Measurements from ENCODE around the gene LMNTD2.

Gene LMNTD2

DNA sequence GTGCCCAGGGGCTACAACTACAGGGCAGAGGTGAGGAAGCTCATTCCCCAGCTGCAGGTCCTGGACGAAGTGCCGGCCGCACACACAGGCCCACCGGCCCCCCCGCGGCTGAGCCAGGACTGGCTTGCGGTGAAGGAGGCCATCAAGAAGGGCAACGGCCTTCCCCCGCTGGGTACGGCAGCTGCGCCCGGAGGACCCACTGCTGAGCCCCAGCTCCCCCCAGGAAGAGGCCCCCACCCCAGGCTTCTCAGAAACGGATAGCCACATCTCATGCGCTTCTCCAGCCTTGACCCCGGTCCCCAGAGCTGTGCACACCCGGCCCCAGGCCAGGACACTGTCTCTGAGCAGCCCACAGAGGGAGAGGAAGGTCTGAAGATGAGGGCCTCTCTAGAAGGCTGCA lies 9.4 kb downstream of the LMNTD2 start:
- no peak for FAIRE-seq

- FAIRE-seq, result no peak
Measured at GRCh38 chr11:550746-551085, 9.8 kb downstream of the LMNTD2 start.

DNA sequence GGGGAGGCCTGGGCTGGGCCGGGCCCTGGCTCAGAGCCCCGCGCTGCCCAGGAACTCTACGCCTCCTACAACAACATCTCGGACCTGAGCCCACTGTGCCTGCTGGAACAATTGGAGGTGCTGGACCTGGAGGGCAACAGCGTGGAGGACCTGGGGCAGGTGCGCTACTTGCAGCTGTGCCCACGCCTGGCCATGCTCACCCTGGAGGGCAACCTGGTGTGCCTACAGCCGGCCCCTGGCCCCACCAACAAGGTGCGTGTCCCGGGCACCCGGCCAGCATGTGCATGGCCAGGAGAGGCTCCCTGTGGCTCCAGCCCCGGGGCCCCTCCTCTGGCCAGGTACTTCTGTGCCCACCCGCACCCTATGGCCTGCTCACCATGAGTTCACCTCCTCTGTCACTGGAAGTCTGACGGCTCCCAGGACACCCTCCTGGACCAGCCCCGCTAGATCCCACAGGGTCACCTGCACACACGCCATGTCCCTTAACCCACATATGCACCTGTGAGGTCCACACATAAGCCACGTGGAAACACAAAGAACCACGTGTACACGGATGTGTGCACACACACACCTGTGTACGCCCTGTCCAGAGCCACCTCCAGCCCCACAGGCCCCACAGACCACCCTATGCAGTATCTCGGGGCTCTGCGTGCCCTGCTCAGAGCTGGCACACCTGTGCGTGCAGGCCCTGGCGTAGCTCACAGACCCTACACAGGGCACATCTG lies 10.4 kb downstream of the LMNTD2 start:
- FAIRE-seq, result no peak

DNA sequence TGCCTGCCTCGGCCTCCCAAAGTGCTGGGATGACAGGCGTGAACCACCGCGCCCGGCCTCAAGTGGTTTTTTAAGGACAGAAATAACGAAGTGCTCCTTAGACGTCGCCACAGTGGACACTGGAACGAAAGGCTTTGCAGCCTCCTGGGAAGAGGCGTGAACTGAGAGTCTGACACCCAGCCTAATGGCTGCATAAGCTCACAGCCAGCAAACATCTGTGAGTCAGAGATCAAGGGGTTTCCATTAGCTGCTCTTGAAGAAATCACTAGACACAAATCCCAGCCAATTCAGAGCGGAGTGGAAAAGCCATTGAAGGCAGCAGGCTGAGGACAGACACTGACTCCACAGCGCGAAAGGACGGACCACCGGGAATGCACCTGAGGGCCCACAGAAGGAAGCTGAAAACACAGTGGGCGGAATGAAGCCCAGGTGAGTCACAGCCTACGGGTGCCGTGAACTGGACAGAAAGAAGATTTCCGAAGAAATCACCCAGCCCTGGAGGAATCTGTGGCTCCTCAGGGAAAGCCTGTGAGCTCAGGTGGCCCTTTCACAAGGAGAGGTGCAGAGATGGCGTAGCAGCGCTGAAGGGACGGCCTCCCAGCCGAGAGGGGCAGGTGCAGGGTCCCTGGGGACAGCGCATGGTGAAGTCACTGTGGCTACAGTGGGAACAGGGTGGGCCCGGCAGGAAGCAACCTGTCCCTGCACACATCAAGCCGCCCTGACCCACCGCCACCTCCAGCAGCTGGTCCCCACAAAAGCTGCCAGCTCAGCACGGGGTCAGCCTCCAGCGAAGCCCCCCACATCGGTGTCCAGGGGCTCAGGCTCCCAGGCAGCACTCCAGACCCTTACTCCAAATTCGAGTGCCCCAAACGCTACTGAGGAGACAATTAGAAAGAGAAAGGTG lies 11.6 kb downstream of the LMNTD2 start:
- FAIRE-seq, result no peak

GRCh38 chr11:545171-545570 lies 15.4 kb downstream of the LMNTD2 start:
- FAIRE-seq, result no peak

GRCh38 chr11:544817-545166 lies 15.7 kb downstream of the LMNTD2 start:
- no peak for FAIRE-seq

DNA sequence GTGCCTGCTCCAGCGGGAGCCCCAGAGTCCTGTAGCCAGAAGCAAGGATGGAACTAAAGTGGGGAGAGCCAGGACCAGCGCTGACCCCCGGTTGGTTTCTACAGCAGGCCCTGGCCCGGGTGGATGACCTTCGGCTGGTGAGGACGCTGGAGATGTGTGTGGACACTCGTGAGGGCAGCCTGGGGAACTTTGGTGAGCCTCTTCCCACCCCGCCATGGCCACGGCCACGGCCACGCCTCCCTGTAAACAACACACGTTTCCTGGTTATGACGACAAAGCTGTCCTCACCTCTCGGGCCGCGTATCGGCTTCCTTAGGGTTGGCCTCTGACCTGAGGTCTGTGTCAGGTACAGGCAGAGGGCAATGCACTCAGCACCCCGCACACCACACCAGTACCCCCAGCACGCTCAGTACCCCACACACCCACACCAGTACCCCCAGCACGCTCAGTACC lies 19.1 kb downstream of the LMNTD2 start:
- FAIRE-seq, result no peak

DNA sequence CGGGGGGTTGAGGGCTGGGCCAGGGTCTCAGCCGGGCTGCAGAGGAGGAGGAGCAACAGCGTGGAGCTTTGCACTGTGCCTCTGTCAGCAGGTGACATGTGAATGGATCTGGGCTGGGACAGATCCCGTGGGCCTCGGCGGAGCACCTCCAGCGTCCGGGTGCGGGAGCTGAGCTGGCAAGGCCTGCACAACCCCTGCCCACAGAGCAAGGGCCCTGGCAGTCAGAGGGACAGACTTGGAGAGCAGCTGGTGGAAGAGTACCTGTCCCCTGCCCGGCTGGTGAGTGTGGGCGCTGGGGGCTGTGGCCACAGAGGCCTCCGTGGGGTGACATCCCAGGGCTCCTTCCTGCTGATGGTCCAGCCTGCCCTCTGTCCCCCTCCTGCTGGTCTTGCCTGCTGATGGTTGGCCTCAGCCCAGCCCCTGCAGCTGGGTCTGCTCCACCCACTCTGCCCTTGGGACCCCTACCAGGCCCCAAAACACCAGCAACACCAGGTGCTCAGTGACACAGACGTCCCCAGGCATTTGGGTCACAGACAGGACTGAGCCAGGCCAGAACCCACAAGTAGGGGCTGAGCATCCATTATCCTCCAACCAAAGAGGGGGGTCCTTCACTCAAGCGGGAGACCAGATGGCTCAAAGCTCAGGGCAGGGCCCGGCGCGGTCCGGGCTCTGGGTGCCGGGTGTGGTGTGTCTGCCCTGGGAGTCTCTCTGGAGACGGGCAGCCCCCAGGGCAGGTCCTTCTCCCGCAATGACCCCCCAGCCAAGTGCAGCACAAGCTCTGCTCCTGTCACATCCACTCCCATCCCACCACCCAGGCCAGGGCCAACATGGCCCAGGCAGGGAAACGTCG lies 19.7 kb downstream of the LMNTD2 start:
- no peak for FAIRE-seq

DNA sequence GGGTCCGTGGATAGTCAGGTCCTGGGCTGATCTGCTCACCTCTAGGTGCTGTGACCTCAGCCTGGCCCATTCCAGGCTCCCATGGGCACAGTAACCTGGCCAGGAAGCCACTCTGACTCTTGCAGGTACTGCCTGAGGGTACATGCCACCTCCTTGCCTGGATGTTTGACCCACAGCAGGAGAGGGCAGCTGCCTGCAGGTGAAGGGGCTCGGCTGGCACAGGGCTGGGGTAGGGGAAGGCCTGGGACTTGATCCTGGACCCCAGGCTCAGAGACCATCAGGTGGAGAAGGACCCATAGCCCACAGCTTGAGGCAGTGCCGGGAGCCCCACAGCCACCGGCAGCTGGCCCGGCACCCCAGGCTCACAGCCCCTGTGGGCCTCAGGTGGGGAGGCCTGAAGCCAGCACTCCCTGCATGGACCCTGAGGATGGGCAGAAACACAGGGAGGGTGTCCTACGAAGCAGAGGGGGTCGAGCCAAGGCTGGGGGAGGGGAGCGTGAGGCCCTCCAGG lies 20.5 kb downstream of the LMNTD2 start:
- no peak for FAIRE-seq

DNA sequence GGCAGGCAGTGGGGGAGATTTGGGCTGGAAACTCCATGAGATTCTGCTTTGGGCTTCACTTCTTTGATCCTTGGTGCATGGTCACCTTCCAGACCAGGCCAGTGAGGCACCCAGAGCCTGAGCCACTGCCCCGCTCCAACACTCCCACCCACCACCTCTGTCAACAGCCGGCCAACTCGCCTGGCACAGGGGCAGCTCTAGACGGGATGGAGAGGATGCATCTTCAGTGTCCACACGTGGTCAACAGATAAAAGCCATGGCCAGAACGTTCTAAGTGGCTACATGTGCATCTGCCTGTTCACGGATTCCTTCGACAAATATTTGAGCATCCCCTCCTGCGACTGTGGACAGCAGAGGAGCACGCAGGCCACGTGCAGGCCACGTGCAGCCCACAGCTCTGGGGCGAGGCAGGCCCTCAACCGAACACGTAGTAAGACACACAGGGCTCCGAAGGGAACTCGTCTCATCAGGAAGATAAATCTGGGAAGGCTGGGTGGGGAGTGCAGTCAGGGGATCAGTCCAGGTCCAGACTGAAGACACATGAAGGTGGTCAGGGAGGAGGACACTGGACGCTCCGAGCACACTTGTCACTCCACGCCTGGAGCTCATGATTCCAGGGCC lies 22.0 kb downstream of the LMNTD2 start:
- no peak for FAIRE-seq

GRCh38 chr11:537622-538430 lies 22.7 kb downstream of the LMNTD2 start:
- no peak for FAIRE-seq

DNA sequence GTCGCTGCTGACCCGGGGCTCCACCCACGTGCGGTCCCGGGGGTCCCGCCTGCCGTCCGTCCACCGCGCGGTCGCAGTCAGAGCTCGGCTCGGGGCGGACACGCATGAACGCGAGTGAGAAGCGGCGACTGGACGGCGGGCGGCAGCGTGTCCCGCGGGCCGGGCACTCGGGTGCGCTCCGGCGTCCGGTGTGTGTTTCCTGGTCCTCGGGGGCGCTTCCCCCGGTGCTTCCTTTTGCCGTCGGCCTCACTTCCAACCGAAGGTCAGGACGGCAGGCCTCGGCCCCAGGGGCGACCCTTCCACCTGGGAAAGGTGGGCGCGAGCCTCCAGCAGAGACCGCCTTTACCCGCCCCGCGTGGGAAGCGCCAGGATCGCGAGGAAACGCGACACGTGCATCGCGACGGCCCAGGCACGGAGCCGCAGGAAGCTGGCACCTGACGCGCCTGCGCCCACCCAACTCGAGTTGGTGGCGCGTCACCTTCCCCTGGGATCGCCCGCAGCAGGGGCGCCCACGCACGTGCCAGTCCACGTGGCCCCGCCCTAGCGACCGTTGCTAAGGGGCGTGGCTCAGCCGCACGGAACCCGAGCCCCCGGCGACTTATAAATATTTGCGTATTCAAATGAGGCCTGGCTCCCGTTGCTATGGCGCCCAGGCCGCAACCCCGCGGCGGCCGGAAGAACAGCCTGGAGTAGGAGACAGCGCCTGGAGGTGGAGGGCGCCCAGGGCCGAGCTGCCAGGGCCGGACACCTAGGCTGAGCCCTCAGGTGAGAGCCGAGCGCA lies 23.5 kb downstream of the LMNTD2 start, which contains the start of gene LRRC56:
TSS of gene LRRC56 (plus strand) at position 687 of the 781 bp plus-strand sequence. CDS start 3,158 bp downstream, outside the sequence.
- FAIRE-seq, result no peak

GRCh38 chr11:535519-536454 lies 24.8 kb downstream of the LMNTD2 start, which contains the start of gene HRAS:
HRAS (minus strand) TSS chr11:535576.
- FAIRE-seq, result no peak

DNA sequence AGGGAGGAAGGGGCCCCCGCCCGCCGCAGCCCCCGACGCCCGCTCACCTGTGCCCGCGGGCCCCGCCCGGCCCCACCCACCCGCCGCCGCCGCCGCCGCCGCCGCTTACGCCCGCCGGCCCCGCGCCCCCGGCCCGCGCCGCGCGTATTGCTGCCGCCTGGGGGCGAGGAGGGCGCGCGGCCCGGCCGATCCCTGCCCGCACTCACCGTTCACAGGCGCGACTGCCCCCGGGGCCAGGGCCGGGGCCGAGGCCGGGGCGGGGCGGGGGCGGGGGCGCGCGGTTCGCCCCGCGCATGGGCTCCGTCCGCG lies 25.4 kb downstream of the LMNTD2 start:
- no peak for FAIRE-seq

- no peak for FAIRE-seq
Measured at GRCh38 chr11:534396-535209, 25.9 kb downstream of the LMNTD2 start.

- FAIRE-seq, result no peak
Measured at GRCh38 chr11:533586-534395, 26.7 kb downstream of the LMNTD2 start.

GRCh38 chr11:532986-533585 lies 27.5 kb downstream of the LMNTD2 start:
- FAIRE-seq, result no peak

Measured in G401.6 (cell line).